Activated CD4-positive, alpha-beta T cell treated with anti-CD3 and anti-CD28 coated beads for 24 hours (primary cell): ENCODE measurements around the gene SYK.
A peak's percentile ranks its signal among the peaks of the same experiment; 100 is the strongest.

Experiments used
- DNase-seq, 2 donors: peaks; one replicate each; pipeline ENCODE4 v3.0.0-alpha.2; 2020; ENCODE audit warnings: low read depth in 2 of 2

SYK gene

GRCh38 chr9:90906316-90907055 is 104.9 kb downstream of the SYK start:
- DNase-seq: no peak

- no peak for DNase-seq
Observed at GRCh38 chr9:90907056-90907445, 105.4 kb downstream of the SYK start.

- DNase-seq: no peak
Observed at GRCh38 chr9:90907790-90908189, 106.2 kb downstream of the SYK start.

GRCh38 chr9:90909225-90909624 is 107.6 kb downstream of the SYK start:
- DNase-seq: no peak

- no peak for DNase-seq
Observed at GRCh38 chr9:90909747-90910283, 108.2 kb downstream of the SYK start.

GRCh38 chr9:90914196-90914595 is 112.6 kb downstream of the SYK start:
- DNase-seq: no peak

- DNase-seq: peak; percentile 59
Observed at GRCh38 chr9:90914868-90915483, 113.4 kb downstream of the SYK start.

- peak; percentile 18 to 34 for DNase-seq
Observed at GRCh38 chr9:90915693-90916092, 114.1 kb downstream of the SYK start.

GRCh38 chr9:90916147-90916734 is 114.6 kb downstream of the SYK start:
- no peak for DNase-seq

GRCh38 chr9:90919883-90920282 is 118.3 kb downstream of the SYK start:
- DNase-seq: no peak

GRCh38 chr9:90921104-90921503 is 119.5 kb downstream of the SYK start:
- DNase-seq: no peak

GRCh38 chr9:90921969-90922368 is 120.3 kb downstream of the SYK start:
- DNase-seq: no peak

- no peak for DNase-seq
Observed at GRCh38 chr9:90925581-90926257, 124.1 kb downstream of the SYK start.

- no peak for DNase-seq
Observed at GRCh38 chr9:90926936-90927335, 125.3 kb downstream of the SYK start.

- no peak for DNase-seq
Observed at GRCh38 chr9:90927496-90927895, 125.9 kb downstream of the SYK start.

GRCh38 chr9:90929626-90930025 is 128.0 kb downstream of the SYK start:
- DNase-seq: no peak

GRCh38 chr9:90933468-90933867 is 131.8 kb downstream of the SYK start:
- DNase-seq: no peak

GRCh38 chr9:90939351-90939750 is 137.7 kb downstream of the SYK start:
- DNase-seq: no peak

- no peak for DNase-seq
Observed at GRCh38 chr9:90940280-90940679, 138.7 kb downstream of the SYK start.

- no peak for DNase-seq
Observed at GRCh38 chr9:90941661-90942060, 140.0 kb downstream of the SYK start.

- no peak for DNase-seq
Observed at GRCh38 chr9:90942555-90942954, 140.9 kb downstream of the SYK start.

- no peak for DNase-seq
Observed at GRCh38 chr9:90943341-90943740, 141.7 kb downstream of the SYK start.
